HepG2 (cell line): ENCODE measurements around the gene LPO. TPM values are rescaled to one million over a fixed set of nuclear protein-coding genes. Genes with fewer than 3 reads are reported as not detected.

Experiments
- DNMT3B ChIP-seq: conservative IDR thresholded peaks from 2 replicates; pipeline ENCODE4 v1.6.1; 2016; ENCODE audit warnings: missing biosample characterization, control low read depth
- GATAD1 ChIP-seq: IDR thresholded peaks from 2 replicates; pipeline ENCODE4 v1.6.1; 2016; ENCODE audit warnings: missing genetic modification reagents, missing compliant biosample characterization
- GTF3A ChIP-seq: sonication (generic); formaldehyde crosslinking; conservative IDR thresholded peaks from 2 replicates; pipeline ENCODE4 v1.4.0; 2020; ENCODE audit warnings: mild to moderate bottlenecking, missing genetic modification reagents
- HDAC6 ChIP-seq: fragments of 200-600 bp; sonication (generic); IDR thresholded peaks from 2 replicates; pipeline ENCODE4 v1.7.0; 2017; ENCODE audit warnings: mild to moderate bottlenecking, antibody characterized with exemption, low read length, low read depth
- HNF1B ChIP-seq: sonication (generic); formaldehyde crosslinking; IDR thresholded peaks from 2 replicates; pipeline ENCODE4 v1.5.1; 2020; ENCODE audit warnings: mild to moderate bottlenecking, moderate library complexity, missing genetic modification reagents
- MLX ChIP-seq: IDR thresholded peaks from 2 replicates; pipeline ENCODE4 v1.6.1; 2016
- NFIC ChIP-seq: IDR thresholded peaks from 2 replicates; pipeline ENCODE4 v1.6.1; 2012; ENCODE audit warnings: mild to moderate bottlenecking, low read length, inconsistent platforms
- NRL ChIP-seq: sonication (generic); formaldehyde crosslinking; IDR thresholded peaks from 2 replicates; pipeline ENCODE4 v1.5.0; 2020; ENCODE audit warnings: missing genetic modification reagents, mild to moderate bottlenecking, moderate library complexity, borderline replicate concordance
- POGK ChIP-seq: sonication (generic); formaldehyde crosslinking; conservative IDR thresholded peaks from 2 replicates; pipeline ENCODE4 v1.8.0; 2022; ENCODE audit warnings: mild to moderate bottlenecking, moderate library complexity, missing genetic modification reagents
- PREB ChIP-seq: sonication (generic); formaldehyde crosslinking; IDR thresholded peaks from 2 replicates; pipeline ENCODE4 v1.4.0; 2020; ENCODE audit warnings: missing genetic modification reagents
- SMC3 ChIP-seq: IDR thresholded peaks from 2 replicates; pipeline ENCODE4 v1.6.1; 2011; ENCODE audit warnings: low read length, improper control_type of control experiment
- STAG1 ChIP-seq: sonication (generic); formaldehyde crosslinking; IDR thresholded peaks from 2 replicates; pipeline ENCODE4 v1.4.0; 2020; ENCODE audit warnings: missing genetic modification reagents
- YEATS2 ChIP-seq: sonication (generic); formaldehyde crosslinking; IDR thresholded peaks from 2 replicates; pipeline ENCODE4 v1.4.0; 2020; ENCODE audit warnings: missing genetic modification reagents, borderline replicate concordance
- ZBTB7A ChIP-seq: sonication (generic); formaldehyde crosslinking; IDR thresholded peaks from 2 replicates; pipeline ENCODE4 v1.8.0; 2022; ENCODE audit warnings: mild to moderate bottlenecking, missing genetic modification reagents
- ZFX ChIP-seq: sonication (generic); formaldehyde crosslinking; IDR thresholded peaks from 2 replicates; pipeline ENCODE4 v1.4.0; 2020; ENCODE audit warnings: mild to moderate bottlenecking, low read depth, missing genetic modification reagents, moderate library complexity
- ZNF256 ChIP-seq: sonication (generic); formaldehyde crosslinking; conservative IDR thresholded peaks from 2 replicates; pipeline ENCODE4 v1.4.0; 2020; ENCODE audit warnings: missing genetic modification reagents
- ZNF432 ChIP-seq: sonication (generic); formaldehyde crosslinking; IDR thresholded peaks from 2 replicates; pipeline ENCODE4 v1.5.0; 2020; ENCODE audit warnings: missing genetic modification reagents, mild to moderate bottlenecking, borderline replicate concordance
- ZNF546 ChIP-seq: sonication (generic); formaldehyde crosslinking; conservative IDR thresholded peaks from 2 replicates; pipeline ENCODE4 v1.8.1; 2023; ENCODE audit warnings: mild to moderate bottlenecking, missing genetic modification reagents
- ZNF577 ChIP-seq: sonication (generic); formaldehyde crosslinking; IDR thresholded peaks from 2 replicates; pipeline ENCODE4 v1.4.0; 2020; ENCODE audit warnings: mild to moderate bottlenecking, low read depth, missing genetic modification reagents, borderline replicate concordance
- ZNF691 ChIP-seq: sonication (generic); formaldehyde crosslinking; IDR thresholded peaks from 2 replicates; pipeline ENCODE4 v1.4.0; 2020; ENCODE audit warnings: missing genetic modification reagents, low read depth, mild to moderate bottlenecking, borderline replicate concordance
- ZNF766 ChIP-seq: sonication (generic); formaldehyde crosslinking; IDR thresholded peaks from 2 replicates; pipeline ENCODE4 v1.5.0; 2020; ENCODE audit warnings: missing genetic modification reagents, borderline replicate concordance
- ZSCAN5A ChIP-seq: sonication (generic); formaldehyde crosslinking; IDR thresholded peaks from 2 replicates; pipeline ENCODE4 v1.8.0; 2022; ENCODE audit warnings: mild to moderate bottlenecking, missing genetic modification reagents, borderline replicate concordance
- polyA plus RNA-seq, 8 experiments: library from polyadenylated mRNA; depleted of rRNA in 3 of 8; stranded (reverse) in 7 of 8; unstranded in 1 of 8; fragments of >200 nt; fragmentation: Illumina TruSeq in 4 of 8; extraction: Trizol in 4 of 8; gene quantifications; 2 replicates each; pipeline versions ENCODE4 v1.2.1 to v1.2.3, GENCODE V29; 2011 to 2016; ENCODE audit warnings: low read depth in 4 of 8, missing spikeins in 1 of 8, mixed read lengths in 1 of 8; ENCODE audit not compliant: insufficient read depth in 1 of 8
- total RNA-seq, 5 experiments: library from RNA; depleted of rRNA; stranded (reverse); fragments of >200 nt; fragmentation: Illumina TruSeq; extraction: Trizol; gene quantifications; 2 replicates each; pipeline ENCODE4 v1.2.3, GENCODE V29; 2016; ENCODE audit warnings: low read depth in 1 of 5

LPO gene
- total and polyA plus RNA-seq, 2 of the 13 experiments (the other 11 are each of a cell fraction or from before 2014, with no cell fraction given): not detected

- TF ChIP-seq YEATS2 (CRISPR knock-in tag) (no peak), GTF3A (CRISPR knock-in tag) (no peak), ZSCAN5A (no peak), DNMT3B (CRISPR knock-in tag) (no peak), ZNF766 (CRISPR knock-in tag) (no peak), ZBTB7A (CRISPR knock-in tag) (no peak), NRL (CRISPR knock-in tag) (no peak), NFIC (no peak), ZNF432 (CRISPR knock-in tag) (no peak), ZNF546 (CRISPR knock-in tag) (0 out of 2 replicates have a peak, but pooled peaks have one; percentile 41), HDAC6 (no peak), ZNF256 (CRISPR knock-in tag) (no peak), PREB (CRISPR knock-in tag) (no peak), SMC3 (peak; percentile 57; the same call in 1 of the 2 replicates), ZNF691 (CRISPR knock-in tag) (no peak), STAG1 (peak; percentile 74), POGK (CRISPR knock-in tag) (0 out of 2 replicates have a peak, but pooled peaks have one; percentile 33), GATAD1 (CRISPR knock-in tag) (no peak), ZFX (peak; percentile 56; the same call in 1 of the 2 replicates), ZNF577 (CRISPR knock-in tag) (no peak), MLX (CRISPR knock-in tag) (no peak), HNF1B (CRISPR knock-in tag) (0 out of 2 replicates have a peak, but pooled peaks have one; percentile 16)
These were observed 65.8 kb downstream of the LPO start (continued) for GRCh38 chr17:58303971-58304749.
